HepG2 (cell line): Measurements from ENCODE around the gene MADCAM1. TPM values are rescaled to one million over a fixed set of nuclear protein-coding genes. Genes with fewer than 3 reads are reported as not detected.

Source experiments
- ARID5B ChIP-seq: IDR thresholded peaks from 2 replicates; pipeline ENCODE4 v1.4.0; 2020; ENCODE audit warnings: mild to moderate bottlenecking, missing genetic modification reagents
- CHCHD3 ChIP-seq: sonication (generic); formaldehyde crosslinking; IDR thresholded peaks from 2 replicates; pipeline ENCODE4 v1.8.0; 2022; ENCODE audit warnings: mild to moderate bottlenecking, missing genetic modification reagents, moderate library complexity
- CREB3 ChIP-seq: sonication (generic); formaldehyde crosslinking; IDR thresholded peaks from 2 replicates; pipeline ENCODE4 v1.5.0; 2020; ENCODE audit warnings: missing genetic modification reagents
- ESRRA ChIP-seq: sonication (generic); formaldehyde crosslinking; IDR thresholded peaks from 2 replicates; pipeline ENCODE4 v1.5.1; 2020; ENCODE audit warnings: mild to moderate bottlenecking, low read depth, missing genetic modification reagents
- HDAC2 ChIP-seq: sonication (generic); formaldehyde crosslinking; IDR thresholded peaks from 2 replicates; pipeline ENCODE4 v1.4.0; 2020; ENCODE audit warnings: missing genetic modification reagents
- JUND ChIP-seq: sonication (generic); formaldehyde crosslinking; IDR thresholded peaks from 2 replicates; pipeline ENCODE4 v1.8.0; 2022; ENCODE audit warnings: mild to moderate bottlenecking, missing genetic modification reagents
- NONO ChIP-seq, 2 experiments: fragments of 450-650 bp in 1 of 2; sonication (generic) in 1 of 2; formaldehyde crosslinking in 1 of 2; IDR thresholded peaks in 1 of 2; conservative IDR thresholded peaks in 1 of 2; 2 replicates each; pipeline versions ENCODE4 v1.6.1 to v1.8.0; 2017 to 2022; ENCODE audit warnings: mild to moderate bottlenecking in 1 of 2, missing genetic modification reagents in 1 of 2, moderate library complexity in 1 of 2
- POGK ChIP-seq: sonication (generic); formaldehyde crosslinking; conservative IDR thresholded peaks from 2 replicates; pipeline ENCODE4 v1.8.0; 2022; ENCODE audit warnings: mild to moderate bottlenecking, moderate library complexity, missing genetic modification reagents
- POLR2AphosphoS2 ChIP-seq: IDR thresholded peaks from 2 replicates; pipeline ENCODE4 v1.6.1; 2011; ENCODE audit warnings: low read depth, low read length, improper control_type of control experiment
- PRMT3 ChIP-seq: sonication (generic); formaldehyde crosslinking; IDR thresholded peaks from 2 replicates; pipeline ENCODE4 v1.8.1; 2022; ENCODE audit warnings: low read depth, mild to moderate bottlenecking, moderate library complexity, missing genetic modification reagents, borderline replicate concordance
- RELA ChIP-seq: sonication (generic); formaldehyde crosslinking; IDR thresholded peaks from 2 replicates; pipeline ENCODE4 v1.4.0; 2020; ENCODE audit warnings: missing genetic modification reagents
- SAFB2 ChIP-seq: sonication (generic); formaldehyde crosslinking; IDR thresholded peaks from 2 replicates; pipeline ENCODE4 v1.5.1; 2020; ENCODE audit warnings: missing genetic modification reagents, low read depth, mild to moderate bottlenecking, borderline replicate concordance
- SP4 ChIP-seq: sonication (generic); formaldehyde crosslinking; IDR thresholded peaks from 2 replicates; pipeline ENCODE4 v1.8.1; 2023; ENCODE audit warnings: mild to moderate bottlenecking, missing genetic modification reagents
- SRSF4 ChIP-seq: fragments of 200-400 bp; formaldehyde crosslinking; IDR thresholded peaks from one replicate; pipeline ENCODE4 v1.6.1; 2018; ENCODE audit warnings: mild to moderate bottlenecking, low read depth, low read length, moderate library complexity; ENCODE audit not compliant: poor library complexity, severe bottlenecking
- TAF15 ChIP-seq: fragments of 200-400 bp; formaldehyde crosslinking; IDR thresholded peaks from one replicate; pipeline ENCODE4 v1.6.1; 2018; ENCODE audit warnings: mild to moderate bottlenecking, low read depth, low read length; ENCODE audit not compliant: poor library complexity, severe bottlenecking
- ZBTB3 ChIP-seq: sonication (generic); formaldehyde crosslinking; IDR thresholded peaks from 2 replicates; pipeline ENCODE4 v1.4.0; 2020; ENCODE audit warnings: low read depth, mild to moderate bottlenecking, moderate library complexity, missing genetic modification reagents, borderline replicate concordance
- ZNF121 ChIP-seq: sonication (generic); formaldehyde crosslinking; IDR thresholded peaks from 2 replicates; pipeline ENCODE4 v1.5.0; 2020; ENCODE audit warnings: mild to moderate bottlenecking, missing genetic modification reagents
- ZNF232 ChIP-seq: sonication (generic); formaldehyde crosslinking; IDR thresholded peaks from 2 replicates; pipeline ENCODE4 v1.4.0; 2020; ENCODE audit warnings: missing genetic modification reagents, borderline replicate concordance
- ZNF460 ChIP-seq: sonication (generic); formaldehyde crosslinking; IDR thresholded peaks from 2 replicates; pipeline ENCODE4 v1.5.1; 2020; ENCODE audit warnings: missing genetic modification reagents, mild to moderate bottlenecking, borderline replicate concordance
- ZNF660 ChIP-seq: sonication (generic); formaldehyde crosslinking; IDR thresholded peaks from 2 replicates; pipeline ENCODE4 v1.5.1; 2020; ENCODE audit warnings: mild to moderate bottlenecking, low read depth, missing genetic modification reagents, borderline replicate concordance
- ZNF678 ChIP-seq: sonication (generic); formaldehyde crosslinking; IDR thresholded peaks from 2 replicates; pipeline ENCODE4 v1.4.0; 2020; ENCODE audit warnings: mild to moderate bottlenecking, missing genetic modification reagents
- polyA plus RNA-seq, 8 experiments: library from polyadenylated mRNA; depleted of rRNA in 3 of 8; stranded (reverse) in 7 of 8; unstranded in 1 of 8; fragments of >200 nt; fragmentation: Illumina TruSeq in 4 of 8; extraction: Trizol in 4 of 8; gene quantifications; 2 replicates each; pipeline versions ENCODE4 v1.2.1 to v1.2.3, GENCODE V29; 2011 to 2016; ENCODE audit warnings: low read depth in 4 of 8, missing spikeins in 1 of 8, mixed read lengths in 1 of 8; ENCODE audit not compliant: insufficient read depth in 1 of 8
- total RNA-seq, 5 experiments: library from RNA; depleted of rRNA; stranded (reverse); fragments of >200 nt; fragmentation: Illumina TruSeq; extraction: Trizol; gene quantifications; 2 replicates each; pipeline ENCODE4 v1.2.3, GENCODE V29; 2016; ENCODE audit warnings: low read depth in 1 of 5

MADCAM1 gene
- total and polyA plus RNA-seq, 2 of the 13 experiments (the other 11 are each of a cell fraction or from before 2014, with no cell fraction given) = 0.29 to 0.33 TPM

GRCh38 chr19:461721-462551, 34.4 kb upstream of the MADCAM1 start (continued):
- TF ChIP-seq PRMT3 (CRISPR knock-in tag) (no peak), ZNF460 (no peak), ARID5B (CRISPR knock-in tag) (peak; percentile 81), JUND (CRISPR knock-in tag) (no peak), TAF15 (no peak), SAFB2 (CRISPR knock-in tag) (peak; percentile 93), CHCHD3 (CRISPR knock-in tag) (no peak), ZNF660 (CRISPR knock-in tag) (no peak), POLR2AphosphoS2 (no peak), ZNF232 (no peak), NONO (IDR thresholded peaks at IDR 0.05) (no peak), NONO (CRISPR knock-in tag; conservative IDR thresholded peaks at IDR 0.05) (peak; percentile 85), RELA (CRISPR knock-in tag) (0 out of 2 replicates have a peak, but pooled peaks have one; percentile 28), HDAC2 (no peak; the same call in 1 of the 2 replicates), SRSF4 (no peak), ZBTB3 (0 out of 2 replicates have a peak, but pooled peaks have one; percentile 42), CREB3 (CRISPR knock-in tag) (no peak), SP4 (CRISPR knock-in tag) (peak; percentile 76), POGK (CRISPR knock-in tag) (peak; percentile 69; the same call in 1 of the 2 replicates), ESRRA (CRISPR knock-in tag) (no peak; the same call in 1 of the 2 replicates), ZNF678 (CRISPR knock-in tag) (no peak), ZNF121 (peak; percentile 53)
